ENCODE results near the gene SEMA6A.

Gene SEMA6A

DNA sequence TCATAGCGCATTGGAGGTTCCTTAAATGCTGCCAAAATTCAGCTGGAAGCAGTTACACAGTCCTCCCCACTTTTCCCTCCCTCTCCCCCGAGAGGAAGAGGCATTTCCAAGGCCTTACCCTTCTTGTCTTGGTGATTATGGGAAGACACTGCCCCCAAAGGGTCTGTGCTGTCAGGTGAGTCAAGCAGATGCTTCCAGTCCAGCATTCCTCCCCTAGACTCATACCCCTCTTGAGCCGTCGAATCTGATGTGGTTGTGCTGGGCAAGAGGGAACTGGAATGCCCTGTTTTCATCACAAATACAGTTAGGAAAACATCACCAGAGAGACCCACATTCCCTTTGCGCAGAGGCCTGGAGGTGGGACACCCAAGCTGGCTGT, 107.2 kb downstream of the SEMA6A start:
- Histone ChIP-seq H3K9ac (no peak overlapping the region), H3K27ac (no peak overlapping the region), H3K27me3 (ENCODE audit: insufficient read depth, low read depth) (no peaks in the 10 kb centered on the region), H3K79me2 (ENCODE audit: insufficient read depth, low read depth) (no peaks in the 10 kb centered on the region), H3K4me1 (ENCODE audit: low read depth, poor library complexity, severe bottlenecking) (no peaks in the 10 kb centered on the region), H3K4me2 (no peak overlapping the region), H3K36me3 (ENCODE audit: insufficient read depth) (no peaks in the 10 kb centered on the region), H2AFZ (ENCODE audit: low read depth) (no peak overlapping the region), H4K20me1 (ENCODE audit: insufficient read depth) (no peaks in the 10 kb centered on the region), H3K4me3 (IDR thresholded peaks at IDR 0.05; ENCODE audit: insufficient read depth, low read depth, low read length) (no peak overlapping the region)
- TF ChIP-seq, protein P1, sequence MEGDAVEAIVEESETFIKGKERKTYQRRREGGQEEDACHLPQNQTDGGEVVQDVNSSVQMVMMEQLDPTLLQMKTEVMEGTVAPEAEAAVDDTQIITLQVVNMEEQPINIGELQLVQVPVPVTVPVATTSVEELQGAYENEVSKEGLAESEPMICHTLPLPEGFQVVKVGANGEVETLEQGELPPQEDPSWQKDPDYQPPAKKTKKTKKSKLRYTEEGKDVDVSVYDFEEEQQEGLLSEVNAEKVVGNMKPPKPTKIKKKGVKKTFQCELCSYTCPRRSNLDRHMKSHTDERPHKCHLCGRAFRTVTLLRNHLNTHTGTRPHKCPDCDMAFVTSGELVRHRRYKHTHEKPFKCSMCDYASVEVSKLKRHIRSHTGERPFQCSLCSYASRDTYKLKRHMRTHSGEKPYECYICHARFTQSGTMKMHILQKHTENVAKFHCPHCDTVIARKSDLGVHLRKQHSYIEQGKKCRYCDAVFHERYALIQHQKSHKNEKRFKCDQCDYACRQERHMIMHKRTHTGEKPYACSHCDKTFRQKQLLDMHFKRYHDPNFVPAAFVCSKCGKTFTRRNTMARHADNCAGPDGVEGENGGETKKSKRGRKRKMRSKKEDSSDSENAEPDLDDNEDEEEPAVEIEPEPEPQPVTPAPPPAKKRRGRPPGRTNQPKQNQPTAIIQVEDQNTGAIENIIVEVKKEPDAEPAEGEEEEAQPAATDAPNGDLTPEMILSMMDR (conservative IDR thresholded peaks at IDR 0.05; ENCODE audit: low read depth, low read length): no peak

GRCh38 chr5:116466727-116467464, 107.7 kb downstream of the SEMA6A start:
- H3K27me3 ChIP-seq (ENCODE audit: insufficient read depth, low read depth): no peaks in the 10 kb centered on the region
- H4K20me1 ChIP-seq (ENCODE audit: insufficient read depth): no peaks in the 10 kb centered on the region
- H3K9ac ChIP-seq: no peak overlapping the region
- H3K4me1 ChIP-seq (ENCODE audit: low read depth, poor library complexity, severe bottlenecking): no peaks in the 10 kb centered on the region
- H3K4me2 ChIP-seq: no peak overlapping the region
- H2AFZ ChIP-seq (ENCODE audit: low read depth): no peak overlapping the region
- no peak overlapping the region for H3K27ac ChIP-seq
- H3K79me2 ChIP-seq (ENCODE audit: insufficient read depth, low read depth): no peaks in the 10 kb centered on the region
- TF ChIP-seq, protein P1 (conservative IDR thresholded peaks at IDR 0.05; ENCODE audit: low read depth, low read length): no peak
- no peaks in the 10 kb centered on the region for H3K36me3 ChIP-seq (ENCODE audit: insufficient read depth)
- H3K4me3 ChIP-seq (IDR thresholded peaks at IDR 0.05; ENCODE audit: insufficient read depth, low read depth, low read length): no peak overlapping the region

DNA sequence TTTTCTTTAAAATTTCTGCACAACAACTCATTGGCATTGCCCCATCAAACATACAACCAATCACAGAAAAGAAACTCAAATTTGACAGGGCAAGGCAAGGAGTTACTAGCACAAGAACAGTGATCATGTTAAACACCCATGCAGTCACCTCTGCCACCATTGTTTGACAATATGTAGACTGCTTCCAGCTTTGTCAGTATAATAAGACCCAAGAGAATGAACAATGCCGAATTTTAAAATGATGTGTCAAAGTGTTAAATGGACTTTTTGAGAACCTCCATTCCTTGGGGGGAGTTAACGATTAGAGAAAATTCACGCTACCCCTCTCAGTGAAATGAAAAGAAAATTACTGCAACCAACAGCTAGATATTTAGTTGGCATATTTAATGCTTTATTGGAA, 109.2 kb downstream of the SEMA6A start:
- Histone ChIP-seq H3K4me3 (IDR thresholded peaks at IDR 0.05; ENCODE audit: insufficient read depth, low read depth, low read length) (no peak overlapping the region), H3K27me3 (ENCODE audit: insufficient read depth, low read depth) (no peaks in the 10 kb centered on the region), H3K27ac (no peak overlapping the region), H3K4me2 (no peak overlapping the region), H3K79me2 (ENCODE audit: insufficient read depth, low read depth) (no peaks in the 10 kb centered on the region), H4K20me1 (ENCODE audit: insufficient read depth) (no peaks in the 10 kb centered on the region), H3K36me3 (ENCODE audit: insufficient read depth) (no peaks in the 10 kb centered on the region), H3K9ac (no peak overlapping the region), H3K4me1 (ENCODE audit: low read depth, poor library complexity, severe bottlenecking) (no peaks in the 10 kb centered on the region), H2AFZ (ENCODE audit: low read depth) (no peak overlapping the region)
- TF ChIP-seq, protein P1 (conservative IDR thresholded peaks at IDR 0.05; ENCODE audit: low read depth, low read length): no peak

DNA sequence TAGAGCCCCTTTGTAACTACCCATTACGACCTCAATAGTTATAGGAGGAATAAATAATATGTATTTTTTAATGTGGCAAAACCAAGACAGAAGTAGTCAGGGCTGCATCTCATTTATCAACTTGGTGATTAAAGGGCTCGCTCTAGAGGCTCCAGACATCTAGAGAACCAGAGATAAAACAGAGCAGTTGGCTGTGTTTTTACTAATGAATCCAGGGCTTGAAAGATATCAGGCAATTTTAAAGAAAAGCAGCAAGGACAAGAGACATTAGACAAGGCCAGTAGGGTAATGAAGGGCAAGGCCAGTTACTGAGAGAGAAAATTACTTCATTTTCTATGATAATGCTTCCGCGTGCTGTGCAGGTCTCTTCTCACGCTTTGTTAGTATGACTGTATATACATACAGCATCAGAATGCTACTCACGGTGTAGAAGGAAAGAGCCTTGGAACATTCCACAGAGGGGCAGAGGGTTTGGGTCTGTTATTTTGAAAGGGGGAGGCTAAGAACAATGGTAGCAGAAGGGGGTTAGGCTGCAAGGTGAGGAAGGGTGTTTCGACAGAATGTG, 110.4 kb downstream of the SEMA6A start:
- H3K79me2 ChIP-seq (ENCODE audit: insufficient read depth, low read depth): no peaks in the 10 kb centered on the region
- no peak overlapping the region for H3K4me3 ChIP-seq (IDR thresholded peaks at IDR 0.05; ENCODE audit: insufficient read depth, low read depth, low read length)
- no peak overlapping the region for H3K9ac ChIP-seq
- H3K4me2 ChIP-seq: no peak overlapping the region
- no peaks in the 10 kb centered on the region for H4K20me1 ChIP-seq (ENCODE audit: insufficient read depth)
- H3K36me3 ChIP-seq (ENCODE audit: insufficient read depth): no peaks in the 10 kb centered on the region
- TF ChIP-seq, protein P1 (conservative IDR thresholded peaks at IDR 0.05; ENCODE audit: low read depth, low read length): no peak
- H3K4me1 ChIP-seq (ENCODE audit: low read depth, poor library complexity, severe bottlenecking): no peaks in the 10 kb centered on the region
- no peak overlapping the region for H3K27ac ChIP-seq
- no peak overlapping the region for H2AFZ ChIP-seq (ENCODE audit: low read depth)
- no peaks in the 10 kb centered on the region for H3K27me3 ChIP-seq (ENCODE audit: insufficient read depth, low read depth)

Measured in KMS-11 (cell line).